ENCODE data around the gene EML4.

GRCh38 chr2:42298996-42299754, 130.0 kb downstream of the EML4 start:
- TF ChIP-seq CTCF (IDR thresholded peaks at IDR 0.05) = no peak
- TF ChIP-seq POLR2A (IDR thresholded peaks at IDR 0.05) = no peak

Data from adrenal gland (tissue), 5 donors.